Glomerular endothelial cell (primary cell): ENCODE results near the gene ARHGAP33. TPM values are rescaled to one million over a fixed set of nuclear protein-coding genes. Genes with fewer than 3 reads are reported as not detected.

Experiments
- DNase-seq: peaks from one replicate; pipeline ENCODE4 v3.0.0-alpha.2; 2011; ENCODE audit warnings: low read depth, low spot score; ENCODE audit errors: extremely low read depth
- total RNA-seq: library from RNA; depleted of rRNA; stranded (reverse); fragments of >200 nt; gene quantifications from 2 replicates; pipeline ENCODE4 v1.2.3, GENCODE V29; 2015

The ARHGAP33 gene, protein sequence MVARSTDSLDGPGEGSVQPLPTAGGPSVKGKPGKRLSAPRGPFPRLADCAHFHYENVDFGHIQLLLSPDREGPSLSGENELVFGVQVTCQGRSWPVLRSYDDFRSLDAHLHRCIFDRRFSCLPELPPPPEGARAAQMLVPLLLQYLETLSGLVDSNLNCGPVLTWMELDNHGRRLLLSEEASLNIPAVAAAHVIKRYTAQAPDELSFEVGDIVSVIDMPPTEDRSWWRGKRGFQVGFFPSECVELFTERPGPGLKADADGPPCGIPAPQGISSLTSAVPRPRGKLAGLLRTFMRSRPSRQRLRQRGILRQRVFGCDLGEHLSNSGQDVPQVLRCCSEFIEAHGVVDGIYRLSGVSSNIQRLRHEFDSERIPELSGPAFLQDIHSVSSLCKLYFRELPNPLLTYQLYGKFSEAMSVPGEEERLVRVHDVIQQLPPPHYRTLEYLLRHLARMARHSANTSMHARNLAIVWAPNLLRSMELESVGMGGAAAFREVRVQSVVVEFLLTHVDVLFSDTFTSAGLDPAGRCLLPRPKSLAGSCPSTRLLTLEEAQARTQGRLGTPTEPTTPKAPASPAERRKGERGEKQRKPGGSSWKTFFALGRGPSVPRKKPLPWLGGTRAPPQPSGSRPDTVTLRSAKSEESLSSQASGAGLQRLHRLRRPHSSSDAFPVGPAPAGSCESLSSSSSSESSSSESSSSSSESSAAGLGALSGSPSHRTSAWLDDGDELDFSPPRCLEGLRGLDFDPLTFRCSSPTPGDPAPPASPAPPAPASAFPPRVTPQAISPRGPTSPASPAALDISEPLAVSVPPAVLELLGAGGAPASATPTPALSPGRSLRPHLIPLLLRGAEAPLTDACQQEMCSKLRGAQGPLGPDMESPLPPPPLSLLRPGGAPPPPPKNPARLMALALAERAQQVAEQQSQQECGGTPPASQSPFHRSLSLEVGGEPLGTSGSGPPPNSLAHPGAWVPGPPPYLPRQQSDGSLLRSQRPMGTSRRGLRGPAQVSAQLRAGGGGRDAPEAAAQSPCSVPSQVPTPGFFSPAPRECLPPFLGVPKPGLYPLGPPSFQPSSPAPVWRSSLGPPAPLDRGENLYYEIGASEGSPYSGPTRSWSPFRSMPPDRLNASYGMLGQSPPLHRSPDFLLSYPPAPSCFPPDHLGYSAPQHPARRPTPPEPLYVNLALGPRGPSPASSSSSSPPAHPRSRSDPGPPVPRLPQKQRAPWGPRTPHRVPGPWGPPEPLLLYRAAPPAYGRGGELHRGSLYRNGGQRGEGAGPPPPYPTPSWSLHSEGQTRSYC
- total RNA-seq: 0.53 and 5.0 TPM in 2 replicates

- peak; percentile 80 for DNase-seq
Observed at GRCh38 chr19:35775298-35776101, at the start of gene ARHGAP33. Gene ARHGAP33 (plus strand): TSS chr19:35775564. CDS start chr19:35775659, 95 bp downstream.

DNA sequence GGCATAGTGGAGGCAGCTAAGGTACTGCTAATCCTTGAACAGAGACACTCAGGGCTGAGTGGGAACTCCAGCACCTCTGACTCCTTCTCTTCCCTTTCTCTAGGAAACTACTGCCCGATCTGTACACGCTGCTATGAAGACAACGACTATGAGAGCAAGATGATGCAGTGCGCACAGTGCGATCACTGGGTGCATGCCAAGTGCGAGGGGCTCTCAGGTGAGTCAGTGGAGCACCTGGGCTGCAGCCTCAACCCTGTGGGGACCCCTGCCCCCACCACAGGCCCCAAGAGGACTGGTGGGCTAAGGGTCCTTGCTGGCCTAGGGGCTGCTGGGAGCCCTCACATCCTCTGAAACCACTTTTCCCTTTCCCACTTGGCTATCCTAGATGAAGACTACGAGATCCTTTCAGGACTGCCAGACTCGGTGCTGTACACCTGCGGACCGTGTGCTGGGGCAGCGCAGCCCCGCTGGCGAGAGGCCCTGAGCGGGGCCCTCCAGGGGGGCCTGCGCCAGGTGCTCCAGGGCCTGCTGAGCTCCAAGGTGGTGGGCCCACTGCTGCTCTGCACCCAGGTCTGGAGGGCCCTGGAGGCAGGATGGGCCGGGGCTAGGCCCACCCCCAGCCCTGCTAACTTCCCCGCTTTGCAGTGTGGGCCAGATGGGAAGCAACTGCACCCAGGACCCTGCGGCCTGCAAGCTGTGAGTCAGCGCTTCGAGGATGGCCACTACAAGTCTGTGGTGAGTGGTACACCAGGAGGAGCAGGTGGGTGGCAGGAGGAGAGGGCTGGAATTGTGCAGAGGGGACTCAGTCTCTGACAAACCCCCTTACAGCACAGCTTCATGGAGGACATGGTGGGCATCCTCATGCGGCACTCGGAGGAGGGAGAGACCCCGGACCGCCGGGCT, 48.1 kb upstream of the ARHGAP33 start:
- no peak for DNase-seq

DNA sequence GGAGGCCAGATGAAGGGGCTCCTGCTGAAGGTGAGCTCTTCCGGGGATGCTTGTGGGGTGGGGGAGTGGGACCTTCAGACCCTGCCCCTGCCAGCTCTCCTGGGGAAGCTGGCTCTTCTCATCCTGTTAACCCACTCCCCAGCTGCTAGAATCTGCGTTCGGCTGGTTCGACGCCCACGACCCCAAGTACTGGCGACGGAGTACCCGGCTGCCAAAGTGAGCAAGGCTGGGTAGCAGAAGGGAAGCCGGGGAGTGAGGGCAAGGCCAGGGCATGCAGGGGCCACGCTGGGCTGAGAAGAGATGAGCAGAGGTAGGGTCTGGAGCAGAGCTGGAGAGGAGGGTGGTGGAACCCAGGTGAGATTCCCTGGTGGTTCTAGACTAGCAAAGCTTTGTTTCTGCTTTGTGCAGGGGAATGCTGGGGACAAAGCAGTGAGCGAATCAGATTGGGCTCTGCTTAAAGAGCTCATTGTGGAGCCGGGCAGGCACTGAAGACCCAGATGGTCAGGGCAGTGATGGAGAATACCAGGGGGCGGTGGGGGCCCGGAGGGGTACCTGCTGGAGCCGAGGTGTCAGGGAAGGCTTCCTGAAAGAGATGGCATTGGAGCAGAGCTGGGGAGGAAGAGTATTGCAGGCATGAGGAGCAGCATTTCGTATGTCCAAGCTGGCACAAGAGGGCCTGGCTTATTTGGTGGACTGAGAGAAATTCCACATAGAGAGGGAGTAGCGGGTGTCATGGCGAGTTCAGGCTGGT, 47.2 kb upstream of the ARHGAP33 start:
- no peak for DNase-seq

GRCh38 chr19:35729021-35729420, 46.3 kb upstream of the ARHGAP33 start:
- no peak for DNase-seq

DNA sequence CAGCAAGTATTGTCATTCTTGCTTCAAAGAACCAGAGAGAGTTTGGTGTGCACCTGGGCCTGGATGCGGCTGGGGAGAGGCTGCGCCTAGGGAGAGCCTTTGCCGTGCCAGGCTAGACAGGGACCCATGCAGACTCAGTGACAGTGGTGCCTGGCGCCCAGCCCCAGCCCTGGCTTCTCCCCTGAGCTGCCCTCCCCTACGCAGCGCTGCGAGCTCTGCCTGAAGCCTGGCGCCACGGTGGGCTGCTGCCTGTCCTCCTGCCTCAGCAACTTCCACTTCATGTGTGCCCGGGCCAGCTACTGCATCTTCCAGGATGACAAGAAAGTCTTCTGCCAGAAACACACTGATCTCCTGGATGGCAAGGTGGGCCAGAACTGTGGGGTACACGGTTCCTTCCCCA, 45.6 kb upstream of the ARHGAP33 start:
- no peak for DNase-seq

DNA sequence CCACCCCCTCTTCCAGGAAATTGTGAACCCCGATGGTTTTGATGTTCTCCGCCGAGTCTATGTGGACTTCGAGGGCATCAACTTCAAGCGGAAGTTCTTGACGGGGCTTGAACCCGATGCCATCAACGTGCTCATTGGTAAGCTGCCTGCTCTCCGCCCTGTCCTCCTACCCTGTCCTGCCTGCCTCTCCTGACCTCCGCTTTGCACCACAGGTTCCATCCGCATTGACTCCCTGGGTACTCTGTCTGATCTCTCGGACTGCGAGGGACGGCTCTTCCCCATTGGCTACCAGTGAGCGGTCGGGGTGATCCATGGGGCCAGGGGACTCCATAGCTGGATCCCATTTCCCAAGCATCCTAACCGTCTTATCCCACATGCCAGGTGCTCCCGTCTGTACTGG, 45.0 kb upstream of the ARHGAP33 start:
- no peak for DNase-seq

DNA sequence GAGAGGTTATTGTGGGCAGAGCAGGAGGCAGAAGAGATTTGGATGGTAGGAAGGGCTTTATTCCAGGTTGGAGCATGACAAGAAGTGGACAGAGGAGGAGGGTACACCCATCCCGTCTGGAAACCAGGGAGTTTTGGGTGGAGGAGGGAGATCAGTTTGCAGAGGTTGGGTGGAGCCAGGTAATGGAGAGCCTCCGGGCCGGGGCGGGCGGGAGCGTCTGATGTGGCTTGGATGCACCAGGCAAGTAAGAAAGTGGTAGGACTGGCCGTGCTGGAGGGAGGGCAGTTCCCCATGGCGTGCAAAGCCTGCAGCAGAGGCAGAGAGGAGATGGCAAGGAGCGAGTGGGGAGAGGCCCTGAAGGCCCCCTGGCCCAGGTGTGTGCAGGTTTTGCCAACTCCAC, 44.0 kb upstream of the ARHGAP33 start:
- DNase-seq: no peak

DNA sequence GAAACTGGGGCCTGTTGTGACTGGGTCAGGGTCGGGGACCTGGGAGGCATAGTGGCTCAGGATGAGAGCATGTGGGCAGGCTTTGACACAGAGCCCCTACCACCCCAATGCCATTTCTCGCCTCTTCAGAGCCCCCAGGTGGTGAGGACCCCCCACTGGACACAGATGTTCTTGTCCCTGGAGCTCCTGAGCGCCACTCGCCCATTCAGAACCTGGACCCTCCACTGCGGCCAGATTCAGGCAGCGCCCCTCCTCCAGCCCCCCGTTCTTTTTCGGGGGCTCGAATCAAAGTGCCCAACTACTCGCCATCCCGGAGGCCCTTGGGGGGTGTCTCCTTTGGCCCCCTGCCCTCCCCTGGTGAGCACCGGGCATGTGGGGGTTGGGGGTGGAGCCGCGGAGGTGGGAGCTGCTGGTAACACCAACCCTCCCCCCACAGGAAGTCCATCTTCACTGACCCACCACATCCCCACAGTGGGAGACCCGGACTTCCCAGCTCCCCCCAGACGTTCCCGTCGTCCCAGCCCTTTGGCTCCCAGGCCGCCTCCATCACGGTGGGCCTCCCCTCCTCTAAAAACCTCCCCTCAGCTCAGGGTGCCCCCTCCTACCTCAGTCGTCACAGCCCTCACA, 43.5 kb upstream of the ARHGAP33 start:
- DNase-seq: no peak

DNA sequence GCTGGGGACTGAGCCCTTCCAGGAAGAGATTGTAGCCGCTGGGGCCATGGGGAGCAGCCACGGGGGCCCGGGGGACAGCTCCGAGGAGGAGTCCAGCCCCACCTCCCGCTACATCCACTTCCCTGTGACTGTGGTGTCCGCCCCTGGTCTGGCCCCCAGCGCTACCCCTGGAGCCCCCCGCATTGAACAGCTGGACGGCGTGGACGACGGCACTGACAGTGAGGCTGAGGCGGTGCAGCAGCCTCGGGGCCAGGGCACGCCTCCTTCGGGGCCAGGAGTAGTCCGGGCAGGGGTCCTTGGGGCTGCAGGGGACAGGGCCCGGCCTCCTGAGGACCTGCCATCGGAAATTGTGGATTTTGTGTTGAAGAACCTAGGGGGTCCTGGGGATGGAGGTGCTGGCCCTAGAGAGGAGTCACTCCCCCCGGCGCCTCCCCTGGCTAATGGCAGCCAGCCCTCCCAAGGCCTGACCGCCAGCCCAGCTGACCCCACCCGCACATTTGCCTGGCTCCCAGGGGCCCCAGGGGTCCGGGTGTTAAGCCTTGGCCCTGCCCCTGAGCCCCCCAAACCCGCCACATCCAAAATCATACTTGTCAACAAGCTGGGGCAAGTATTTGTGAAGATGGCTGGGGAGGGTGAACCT, 42.7 kb upstream of the ARHGAP33 start:
- no peak for DNase-seq

- no peak for DNase-seq
Observed at GRCh38 chr19:35733180-35734125, 41.9 kb upstream of the ARHGAP33 start.

DNA sequence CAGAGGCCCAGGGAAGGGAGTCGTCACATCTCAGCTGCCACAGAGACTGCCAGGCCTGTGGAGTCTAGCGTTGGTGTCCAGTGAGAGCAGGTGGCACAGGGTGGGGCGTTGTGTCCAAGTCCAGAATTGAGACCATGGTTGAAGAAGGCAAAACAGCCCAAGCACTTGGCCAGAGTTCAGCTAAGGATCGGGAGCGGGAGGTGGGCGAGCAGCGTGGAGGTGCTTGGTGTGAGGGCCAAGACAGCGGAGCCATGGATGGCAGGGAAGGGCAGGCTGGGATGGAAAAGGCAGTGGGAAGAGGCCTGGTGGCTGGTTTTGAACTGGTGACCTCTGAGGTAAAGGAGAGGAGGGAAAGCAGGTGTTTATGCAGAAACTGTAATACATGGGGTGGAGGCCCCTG, 41.1 kb upstream of the ARHGAP33 start:
- no peak for DNase-seq

DNA sequence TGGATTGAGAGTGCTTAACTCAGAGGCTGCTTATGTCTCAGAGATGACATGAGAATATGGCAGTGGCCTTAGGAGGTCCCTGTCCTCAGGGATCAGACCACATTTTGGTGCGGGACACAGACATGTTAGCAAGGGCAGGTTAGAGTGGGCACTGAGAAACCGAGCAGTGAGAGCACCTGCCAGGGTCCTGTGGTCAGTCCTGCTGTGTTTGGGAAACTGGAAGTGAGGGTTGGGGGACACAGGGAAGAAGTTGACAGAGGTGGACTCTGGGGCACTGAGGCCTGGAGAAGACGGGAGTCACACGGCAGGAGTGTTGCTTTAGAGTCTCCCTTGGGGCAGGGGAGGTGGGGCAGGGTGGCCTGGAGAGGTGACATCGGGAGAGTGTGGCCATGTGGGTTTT, 40.5 kb upstream of the ARHGAP33 start:
- DNase-seq: no peak

DNA sequence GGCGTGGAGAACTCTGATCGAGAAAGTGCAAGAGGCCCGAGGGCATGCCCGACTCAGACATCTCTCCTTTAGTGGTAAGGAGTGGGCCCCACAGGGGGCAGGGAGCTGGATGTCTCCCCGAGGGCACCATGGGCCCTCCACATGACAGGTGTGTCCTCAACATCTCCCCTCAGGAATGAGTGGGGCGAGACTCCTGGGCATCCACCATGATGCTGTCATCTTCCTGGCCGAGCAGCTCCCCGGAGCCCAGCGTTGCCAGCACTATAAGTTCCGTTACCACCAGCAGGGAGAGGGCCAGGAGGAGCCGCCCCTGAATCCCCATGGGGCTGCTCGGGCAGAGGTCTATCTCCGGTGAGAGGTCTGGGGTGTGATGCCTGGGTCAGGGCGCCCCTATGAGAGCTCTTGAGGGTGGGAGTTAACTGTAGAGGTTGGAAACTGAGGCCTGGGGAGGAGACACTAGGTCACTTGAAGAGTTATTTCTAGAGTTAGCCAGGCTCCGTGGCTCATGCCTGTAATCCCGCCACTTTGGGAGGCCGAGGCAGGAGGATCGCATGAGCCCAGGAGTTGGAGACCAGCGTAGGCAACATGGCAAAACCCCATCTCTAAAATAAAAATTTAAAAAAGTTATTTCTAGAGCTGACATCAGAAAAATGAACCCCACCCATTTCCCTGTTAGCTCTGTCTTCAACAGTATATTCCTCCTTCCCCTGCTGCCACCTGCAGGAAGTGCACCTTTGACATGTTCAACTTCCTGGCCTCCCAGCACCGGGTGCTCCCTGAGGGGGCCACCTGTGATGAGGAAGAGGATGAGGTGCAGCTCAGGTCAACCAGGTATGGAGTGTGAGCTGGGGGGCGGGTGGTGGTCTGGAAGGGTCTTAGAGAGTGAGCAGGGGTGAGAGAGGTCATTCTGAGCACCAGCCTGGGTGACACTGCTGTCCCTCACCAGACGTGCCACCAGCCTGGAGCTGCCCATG, 38.2 kb upstream of the ARHGAP33 start:
- DNase-seq: no peak

GRCh38 chr19:35738021-35738886, 37.1 kb upstream of the ARHGAP33 start:
- DNase-seq: no peak
